Spinal cord (tissue), 10 donors: ENCODE results near the gene STAB1. TPM values are rescaled to one million over a fixed set of nuclear protein-coding genes. Genes with fewer than 3 reads are reported as not detected.

Experiments
- DNase-seq, 6 donors: peaks; one replicate each; pipeline versions ENCODE4 v3.0.0 to v3.0.0-alpha.2; 2013 to 2015; ENCODE audit warnings: low spot score in 6 of 6, low read depth in 4 of 6
- H3K27ac ChIP-seq: one replicate; pipeline ENCODE4 v1.5.1; 2013; ENCODE audit warnings: low read depth, low read length, control low read depth
- H3K27me3 ChIP-seq: one replicate; pipeline ENCODE4 v1.6.1; 2013; ENCODE audit warnings: low read length; ENCODE audit not compliant: control insufficient read depth, insufficient read depth
- H3K36me3 ChIP-seq: one replicate; pipeline ENCODE4 v1.6.1; 2013; ENCODE audit warnings: low read length; ENCODE audit not compliant: control insufficient read depth, insufficient read depth
- H3K4me1 ChIP-seq: one replicate; pipeline ENCODE4 v1.6.1; 2013; ENCODE audit warnings: low read length; ENCODE audit not compliant: control insufficient read depth, insufficient read depth
- H3K4me3 ChIP-seq: one replicate; pipeline ENCODE4 v1.5.1; 2013; ENCODE audit warnings: low read depth, low read length, control low read depth
- H3K9me3 ChIP-seq: one replicate; pipeline ENCODE4 v1.6.1; 2013; ENCODE audit warnings: low read length; ENCODE audit not compliant: control insufficient read depth, insufficient read depth
- WGBS: methylation state at CpG from one replicate; pipeline ENCODE4 v1.1.5; 2013; ENCODE audit warnings: missing lambda C conversion rate; ENCODE audit not compliant: insufficient coverage; 5-methylcytosine and 5-hydroxymethylcytosine counted together
- long read RNA-seq, 4 donors: transcript quantifications; one replicate each; lab custom pipeline, GENCODE V29; 2026
- polyA plus RNA-seq, 2 donors: library from polyadenylated mRNA; unstranded; fragments of 120-200 nt; gene quantifications; one replicate each; pipeline ENCODE4 v1.2.1, GENCODE V29; 2013; ENCODE audit not compliant: insufficient read length in 2 of 2
- total RNA-seq, 2 donors: library from RNA; depleted of rRNA in 1 of 2; stranded (reverse); fragments of 120-200 nt in 1 of 2; fragments of >200 nt in 1 of 2; gene quantifications; one replicate each; pipeline versions ENCODE4 v1.2.3 to v1.2.4, GENCODE V29; 2013 to 2014
- donor health status: healthy.

STAB1 gene, protein sequence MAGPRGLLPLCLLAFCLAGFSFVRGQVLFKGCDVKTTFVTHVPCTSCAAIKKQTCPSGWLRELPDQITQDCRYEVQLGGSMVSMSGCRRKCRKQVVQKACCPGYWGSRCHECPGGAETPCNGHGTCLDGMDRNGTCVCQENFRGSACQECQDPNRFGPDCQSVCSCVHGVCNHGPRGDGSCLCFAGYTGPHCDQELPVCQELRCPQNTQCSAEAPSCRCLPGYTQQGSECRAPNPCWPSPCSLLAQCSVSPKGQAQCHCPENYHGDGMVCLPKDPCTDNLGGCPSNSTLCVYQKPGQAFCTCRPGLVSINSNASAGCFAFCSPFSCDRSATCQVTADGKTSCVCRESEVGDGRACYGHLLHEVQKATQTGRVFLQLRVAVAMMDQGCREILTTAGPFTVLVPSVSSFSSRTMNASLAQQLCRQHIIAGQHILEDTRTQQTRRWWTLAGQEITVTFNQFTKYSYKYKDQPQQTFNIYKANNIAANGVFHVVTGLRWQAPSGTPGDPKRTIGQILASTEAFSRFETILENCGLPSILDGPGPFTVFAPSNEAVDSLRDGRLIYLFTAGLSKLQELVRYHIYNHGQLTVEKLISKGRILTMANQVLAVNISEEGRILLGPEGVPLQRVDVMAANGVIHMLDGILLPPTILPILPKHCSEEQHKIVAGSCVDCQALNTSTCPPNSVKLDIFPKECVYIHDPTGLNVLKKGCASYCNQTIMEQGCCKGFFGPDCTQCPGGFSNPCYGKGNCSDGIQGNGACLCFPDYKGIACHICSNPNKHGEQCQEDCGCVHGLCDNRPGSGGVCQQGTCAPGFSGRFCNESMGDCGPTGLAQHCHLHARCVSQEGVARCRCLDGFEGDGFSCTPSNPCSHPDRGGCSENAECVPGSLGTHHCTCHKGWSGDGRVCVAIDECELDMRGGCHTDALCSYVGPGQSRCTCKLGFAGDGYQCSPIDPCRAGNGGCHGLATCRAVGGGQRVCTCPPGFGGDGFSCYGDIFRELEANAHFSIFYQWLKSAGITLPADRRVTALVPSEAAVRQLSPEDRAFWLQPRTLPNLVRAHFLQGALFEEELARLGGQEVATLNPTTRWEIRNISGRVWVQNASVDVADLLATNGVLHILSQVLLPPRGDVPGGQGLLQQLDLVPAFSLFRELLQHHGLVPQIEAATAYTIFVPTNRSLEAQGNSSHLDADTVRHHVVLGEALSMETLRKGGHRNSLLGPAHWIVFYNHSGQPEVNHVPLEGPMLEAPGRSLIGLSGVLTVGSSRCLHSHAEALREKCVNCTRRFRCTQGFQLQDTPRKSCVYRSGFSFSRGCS (N-terminal part only)
- total RNA-seq: 10 to 100 TPM; 38.3 to 79.7 TPM
- 10 to 100 TPM; 34.5 to 38.3 TPM for polyA plus RNA-seq
- long read RNA-seq, donor 1, partial matches to known transcripts: 167 of 243 reads
- long read RNA-seq, donor 1, other reads (novel, unspliced or antisense): 76 of 243 reads
- long read RNA-seq, donor 2, partial matches to known transcripts: 26 of 26 reads
- long read RNA-seq, donor 2, other reads (novel, unspliced or antisense): 0 of 26 reads
- long read RNA-seq, donor 3: 0 reads
- long read RNA-seq, donor 4, partial matches to known transcripts: 0 of 1 reads
- long read RNA-seq, donor 4, other reads (novel, unspliced or antisense): 0 of 1 reads

DNA sequence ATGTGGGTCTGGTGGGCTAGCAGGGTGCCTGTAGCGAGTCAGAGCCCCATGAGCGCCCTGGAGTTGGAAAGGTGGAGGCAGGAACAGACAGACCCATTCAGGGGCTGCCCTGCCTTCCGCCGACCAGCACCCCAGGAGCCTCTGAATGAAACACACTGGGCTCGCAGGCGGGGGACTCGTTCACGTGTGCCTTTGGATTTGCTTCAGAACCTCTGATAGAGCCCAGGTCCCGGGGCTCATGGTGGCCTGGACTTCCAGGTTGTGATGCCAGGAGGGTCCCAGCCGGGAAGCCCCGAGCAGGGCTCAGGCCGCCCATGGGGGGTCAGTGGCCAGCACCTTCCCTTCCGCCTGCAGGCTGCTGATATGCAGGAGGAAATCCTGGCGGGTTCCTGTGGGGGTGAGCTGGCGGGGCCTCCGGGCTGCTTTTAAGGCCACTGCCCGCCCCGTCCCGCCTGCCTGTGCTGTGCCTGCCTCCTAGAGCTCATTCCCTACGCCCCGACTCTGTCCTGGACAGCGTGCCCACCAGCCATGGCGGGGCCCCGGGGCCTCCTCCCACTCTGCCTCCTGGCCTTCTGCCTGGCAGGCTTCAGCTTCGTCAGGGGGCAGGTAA is at the start of gene STAB1:
TSS of gene STAB1 (plus strand) at position 453 of the 610 bp plus-strand sequence. CDS start at position 529, 76 bp downstream.
- 54% methylated on average over 25 of the region's 25 CpGs for WGBS
- Histone ChIP-seq H3K27me3 (no peaks in the 10 kb centered on the region), H3K4me3 (peak within 1 kb of the TSS; percentile 27), H3K9me3 (no peaks in the 10 kb centered on the region), H3K36me3 (peaks cover 54% of the 10 kb centered on the region), H3K4me1 (peaks cover 34% of the 10 kb centered on the region), H3K27ac (no peak within 1 kb of the TSS)
- DNase-seq: no peak

DNA sequence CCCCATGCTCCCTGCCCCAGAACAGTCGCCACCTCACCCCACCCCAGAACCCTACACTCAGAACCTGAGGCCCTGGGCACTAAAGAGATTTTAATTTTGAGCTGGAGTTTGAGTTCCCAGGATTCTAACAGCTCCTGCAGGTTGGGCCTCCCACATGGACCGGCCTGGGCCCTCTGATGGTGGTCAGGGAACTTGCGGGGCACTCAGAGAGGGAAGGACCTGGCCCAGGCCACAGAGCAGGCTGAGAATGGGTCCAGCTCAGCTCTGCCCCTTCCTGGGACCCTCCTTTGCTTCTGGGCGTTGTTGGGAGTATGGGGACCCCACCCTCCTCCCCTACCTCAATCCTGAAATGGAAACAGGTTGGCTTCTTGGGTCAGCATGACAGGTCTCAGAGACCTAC is 49.1 kb upstream of the STAB1 start:
- no peak overlapping the region for H3K4me3 ChIP-seq
- no peak for DNase-seq
- H3K36me3 ChIP-seq: no peaks in the 10 kb centered on the region
- H3K27me3 ChIP-seq: no peaks in the 10 kb centered on the region
- 76% methylated on average over 3 of the region's 4 CpGs for whole genome bisulfite sequencing
- H3K9me3 ChIP-seq: no peaks in the 10 kb centered on the region
- no peak overlapping the region for H3K27ac ChIP-seq
- H3K4me1 ChIP-seq: peaks cover 42% of the 10 kb centered on the region

DNA sequence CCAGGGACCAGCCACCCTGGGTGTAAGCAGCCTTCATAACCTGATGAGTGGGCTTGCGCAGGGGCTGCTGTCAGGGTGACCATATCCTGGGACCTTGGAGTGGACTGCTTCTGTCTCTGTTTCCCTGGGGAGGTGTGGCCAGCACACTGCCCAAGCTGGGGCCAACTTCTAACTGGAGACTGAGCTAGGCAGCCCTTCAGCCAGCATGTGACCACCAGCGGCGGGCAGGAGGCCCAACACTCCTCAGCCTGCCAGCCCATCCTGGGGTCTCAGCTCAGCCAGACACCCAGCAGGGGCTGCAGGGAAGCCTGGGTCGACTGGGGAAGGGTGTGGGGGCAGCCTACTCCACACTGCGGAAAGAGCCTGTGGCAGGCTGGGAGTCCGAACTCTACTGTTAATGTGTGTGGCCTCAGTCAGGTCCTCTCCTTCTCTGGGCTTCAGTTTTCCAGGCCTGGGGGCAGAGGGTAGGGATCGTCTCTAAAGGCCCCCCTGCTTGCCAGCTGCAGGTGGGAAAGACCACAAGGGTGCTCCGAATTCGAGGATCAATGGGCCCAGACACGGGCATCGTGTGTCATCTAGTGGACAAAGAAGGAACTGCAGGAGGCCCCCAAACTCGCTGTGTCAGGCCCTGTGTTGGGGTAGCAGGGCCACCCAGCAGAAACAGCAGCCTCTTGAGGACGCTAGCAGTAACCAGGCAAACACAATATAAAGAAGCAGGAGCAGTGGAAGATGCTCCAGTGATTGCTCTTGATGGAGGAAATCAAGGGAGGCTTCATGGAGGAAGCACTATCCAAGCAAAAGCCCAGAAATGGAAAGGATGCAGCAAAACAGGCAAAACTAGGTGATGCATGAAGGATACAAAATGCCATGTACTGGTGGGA is 48.3 kb upstream of the STAB1 start:
- peaks cover 34% of the 10 kb centered on the region for H3K4me1 ChIP-seq
- H3K9me3 ChIP-seq: no peaks in the 10 kb centered on the region
- peak in 3 of 6 donors; percentile 22 to 83 (median 81) for DNase-seq
- 29% methylated on average over 13 of the region's 13 CpGs for WGBS
- no peaks in the 10 kb centered on the region for H3K27me3 ChIP-seq
- H3K27ac ChIP-seq: no peak overlapping the region
- H3K4me3 ChIP-seq: no peak overlapping the region
- no peaks in the 10 kb centered on the region for H3K36me3 ChIP-seq

DNA sequence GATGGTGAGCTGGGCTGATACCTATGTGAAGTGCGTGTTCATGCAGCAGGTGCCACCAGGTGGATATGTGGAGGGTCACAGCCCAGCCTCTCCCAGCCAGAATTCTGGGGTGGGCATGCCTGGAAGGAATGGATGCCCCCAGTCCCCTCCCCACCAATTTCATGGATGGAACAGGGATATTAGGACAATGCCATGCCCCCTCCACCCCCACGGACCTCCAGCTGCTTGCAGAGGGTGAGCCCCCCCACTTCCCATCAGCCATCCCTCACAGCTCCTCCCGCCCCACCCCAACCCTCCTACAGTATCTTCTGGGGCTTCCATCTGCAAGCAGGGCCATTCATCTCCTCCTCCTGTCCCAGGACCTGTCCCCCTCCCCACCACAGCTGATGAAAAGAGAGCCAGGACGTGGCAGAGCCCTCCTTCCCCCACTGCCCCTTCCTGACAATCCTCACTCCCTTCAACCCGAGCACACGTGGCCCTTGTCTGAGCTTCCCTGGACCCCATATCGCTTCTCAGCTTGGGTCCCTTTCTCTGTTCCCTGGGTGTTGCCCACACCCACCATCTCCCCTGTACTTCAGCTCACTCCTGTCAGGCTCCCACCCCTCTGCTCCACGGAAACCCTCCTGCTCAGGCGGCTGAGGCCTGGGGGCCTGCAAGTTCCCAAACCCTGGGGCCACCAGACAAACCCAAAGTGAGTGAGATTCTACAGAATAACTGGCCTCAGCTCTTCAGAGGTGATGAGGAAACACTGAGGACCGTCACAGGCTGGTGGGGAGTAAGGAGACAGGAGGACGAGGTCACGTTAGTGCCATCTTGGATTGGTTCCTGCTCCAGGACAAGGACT is 47.4 kb upstream of the STAB1 start:
- Histone ChIP-seq H3K4me1 (peaks cover 29% of the 10 kb centered on the region), H3K36me3 (no peaks in the 10 kb centered on the region)

DNA sequence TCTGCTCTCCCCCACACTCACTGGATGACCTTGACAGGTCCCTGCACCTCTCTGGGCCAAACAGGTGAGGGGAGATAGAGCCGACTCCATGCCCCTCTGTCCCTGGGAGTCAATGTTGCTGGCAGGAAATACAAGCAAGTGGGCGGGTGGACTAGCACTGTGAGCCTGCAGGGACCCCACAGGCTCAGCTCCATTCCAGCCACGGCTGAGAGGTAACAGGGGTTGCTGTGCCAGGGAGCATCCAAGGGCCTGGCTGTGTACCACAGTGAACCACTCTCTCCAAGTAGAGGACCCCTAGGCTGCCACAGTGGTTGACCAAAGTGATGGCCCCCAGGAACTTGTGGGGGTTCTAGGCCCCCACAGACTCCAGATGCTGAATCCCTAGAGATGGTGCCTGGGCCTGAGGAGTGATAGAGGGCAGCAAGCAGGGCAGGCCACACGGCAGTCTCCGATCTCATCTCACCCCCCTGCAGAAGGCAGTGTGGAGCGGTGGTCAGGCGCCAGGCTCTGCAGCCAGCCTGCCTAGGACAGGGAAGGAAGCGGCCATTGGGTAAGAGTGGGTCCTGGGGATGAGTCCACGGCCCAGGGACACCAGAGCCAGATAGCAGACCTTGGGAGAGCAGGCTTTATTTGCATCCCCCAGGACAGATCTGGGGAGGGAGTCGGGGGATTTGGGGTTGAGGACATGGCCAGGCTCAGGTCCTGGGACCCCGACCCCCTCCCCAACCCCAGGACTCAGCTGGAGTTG is 44.5 kb upstream of the STAB1 start:
- Histone ChIP-seq H3K9me3 (no peaks in the 10 kb centered on the region), H3K27ac (no peak overlapping the region), H3K4me3 (no peak overlapping the region), H3K27me3 (no peaks in the 10 kb centered on the region), H3K36me3 (no peaks in the 10 kb centered on the region), H3K4me1 (peaks cover 26% of the 10 kb centered on the region)
- 76% methylated on average over 6 of the region's 11 CpGs for WGBS
- no peak for DNase-seq

More for the DNA sequence above, 47.4 kb upstream of the STAB1 start:
- 69% methylated on average over 11 of the region's 12 CpGs for WGBS
- Histone ChIP-seq H3K27me3 (no peaks in the 10 kb centered on the region), H3K9me3 (no peaks in the 10 kb centered on the region), H3K27ac (no peak overlapping the region), H3K4me3 (no peak overlapping the region)
- DNase-seq: no peak

DNA sequence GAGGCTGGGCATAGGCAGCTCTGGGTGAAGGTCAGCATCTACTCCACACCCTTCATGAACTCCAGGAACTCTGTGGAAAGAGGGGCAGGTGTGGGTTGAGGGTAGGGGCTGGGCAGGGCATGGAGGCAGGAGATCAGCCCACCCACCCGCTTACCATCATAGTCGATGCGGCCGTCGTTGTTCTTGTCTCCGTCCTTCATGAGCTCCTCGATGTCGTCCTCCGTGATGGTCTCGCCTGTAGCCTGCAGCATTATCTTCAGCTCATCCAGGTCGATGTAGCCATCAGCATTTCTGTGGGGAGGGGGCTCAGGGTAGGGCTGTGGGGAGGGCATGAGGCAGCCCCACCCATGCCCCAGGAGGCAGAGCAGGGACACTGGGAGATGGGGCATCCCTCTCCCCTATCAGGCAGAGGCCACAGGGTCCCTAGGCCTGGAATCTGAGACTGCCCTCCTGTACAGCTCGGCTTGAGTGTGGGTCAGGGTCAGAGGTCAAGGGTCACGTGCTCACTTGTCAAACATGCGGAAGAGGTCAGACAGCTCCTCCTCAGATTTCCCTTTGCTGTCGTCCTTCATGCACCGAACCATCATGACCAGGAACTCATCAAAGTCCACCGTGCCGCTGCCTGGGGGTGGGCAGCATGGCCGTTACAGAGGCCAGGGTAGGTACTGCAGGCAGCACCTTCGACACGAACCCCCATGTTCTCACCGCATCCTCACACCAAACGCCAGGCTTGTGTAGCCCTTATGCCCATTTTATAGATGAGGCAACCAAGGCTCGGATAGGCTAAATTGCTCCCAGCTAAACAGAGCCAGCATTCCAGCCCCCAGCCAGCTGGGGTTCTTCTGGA is 43.7 kb upstream of the STAB1 start:
- H3K27ac ChIP-seq: no peak overlapping the region
- peaks cover 24% of the 10 kb centered on the region for H3K4me1 ChIP-seq

DNA sequence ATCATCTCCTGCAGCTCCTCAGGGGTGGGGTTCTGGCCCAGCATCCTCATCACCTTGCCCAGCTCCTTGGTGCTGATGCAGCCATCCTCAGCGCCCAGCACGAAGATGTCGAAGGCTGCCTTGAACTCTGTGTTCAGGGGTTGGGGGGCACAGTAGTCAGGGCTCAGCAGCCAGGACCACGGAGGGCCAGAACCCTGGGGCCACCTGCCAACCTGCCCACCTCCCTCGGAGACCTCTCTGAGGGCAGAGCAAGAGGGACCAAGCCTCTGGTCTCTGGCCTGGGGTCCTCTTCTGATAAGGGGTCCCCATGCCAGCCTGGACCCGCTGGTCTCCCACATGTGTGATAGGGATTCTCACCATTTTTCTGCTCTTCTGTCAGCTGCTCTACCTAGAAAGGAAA is 43.0 kb upstream of the STAB1 start:
- Histone ChIP-seq H3K36me3 (no peaks in the 10 kb centered on the region), H3K4me1 (peaks cover 25% of the 10 kb centered on the region), H3K9me3 (no peaks in the 10 kb centered on the region), H3K27me3 (no peaks in the 10 kb centered on the region), H3K4me3 (no peak overlapping the region), H3K27ac (no peak overlapping the region)
- no peak for DNase-seq
- 89% methylated on average over 5 of the region's 6 CpGs for WGBS

More for the DNA sequence above, 43.7 kb upstream of the STAB1 start:
- 68% methylated on average over 16 of the region's 24 CpGs for WGBS
- Histone ChIP-seq H3K36me3 (no peaks in the 10 kb centered on the region), H3K4me3 (no peak overlapping the region), H3K27me3 (no peaks in the 10 kb centered on the region), H3K9me3 (no peaks in the 10 kb centered on the region)
- no peak for DNase-seq
